Suprapubic skin (tissue), 4 donors: ENCODE results near the gene RAD54L.
"Not testable (repeated sequence)": the region's sequence is repeated elsewhere in the genome, so short reads cannot be mapped to it uniquely, and the experiment has no call there.

Source experiments
- POLR2A ChIP-seq, 2 donors: fragments of 450-650 bp; IDR thresholded peaks; one replicate each; pipeline ENCODE4 v1.6.1; 2017; ENCODE audit warnings: antibody characterized with exemption in 2 of 2, mild to moderate bottlenecking in 2 of 2, moderate library complexity in 2 of 2
- POLR2AphosphoS5 ChIP-seq, 3 donors: sonication (generic); formaldehyde crosslinking; IDR thresholded peaks; one replicate each; pipeline ENCODE4 v1.6.1; 2017; ENCODE audit warnings: antibody characterized with exemption in 3 of 3

DNA sequence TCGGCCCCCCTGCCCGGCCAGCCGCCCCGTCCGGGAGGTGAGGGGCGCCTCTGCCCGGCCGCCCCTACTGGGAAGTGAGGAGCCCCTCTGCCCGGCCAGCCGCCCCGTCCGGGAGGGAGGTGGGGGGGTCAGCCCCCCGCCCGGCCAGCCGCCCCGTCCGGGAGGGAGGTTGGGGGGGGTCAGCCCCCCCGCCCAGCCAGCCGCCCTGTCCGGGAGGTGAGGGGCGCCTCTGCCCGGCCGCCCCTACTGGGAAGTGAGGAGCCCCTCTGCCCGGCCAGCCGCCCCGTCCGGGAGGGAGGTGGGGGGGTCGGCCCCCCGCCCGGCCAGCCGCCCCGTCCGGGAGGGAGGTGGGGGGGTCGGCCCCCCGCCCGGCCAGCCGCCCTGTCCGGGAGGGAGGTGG is 5.8 kb upstream of the RAD54L start:
- not testable (repeated sequence) for TF ChIP-seq POLR2A, POLR2AphosphoS5 (IDR thresholded peaks at IDR 0.05)
